Activated naive CD4-positive, alpha-beta T cell treated with anti-CD3 and anti-CD28 coated beads, Interleukin-2, amount 50 U/mL, for 24 hours (primary cell): ENCODE data around the gene GNB1L.

Experiments used
- H3K27ac Mint-ChIP-seq: one replicate; pipeline ENCODE4 v1.8.0; 2021; ENCODE audit warnings: mild to moderate bottlenecking, mixed read lengths
- H3K27me3 Mint-ChIP-seq: one replicate; pipeline ENCODE4 v1.8.0; 2021; ENCODE audit warnings: mixed read lengths
- H3K36me3 Mint-ChIP-seq: one replicate; pipeline ENCODE4 v1.8.0; 2021; ENCODE audit warnings: mixed read lengths
- H3K4me1 Mint-ChIP-seq: one replicate; pipeline ENCODE4 v1.8.0; 2021; ENCODE audit warnings: mixed read lengths
- H3K4me3 Mint-ChIP-seq: one replicate; pipeline ENCODE4 v1.8.0; 2021; ENCODE audit warnings: mild to moderate bottlenecking, mixed read lengths
- H3K9me3 Mint-ChIP-seq: one replicate; pipeline ENCODE4 v1.8.0; 2021; ENCODE audit warnings: mixed read lengths

The GNB1L gene

GRCh38 chr22:19753090-19753842 is 101.4 kb downstream of the GNB1L start:
- Mint-ChIP-seq H3K27me3 (peaks cover 15% of the 10 kb centered on the region), H3K4me1 (peaks cover 18% of the 10 kb centered on the region), H3K4me3 (no peak overlapping the region), H3K9me3 (no peaks in the 10 kb centered on the region), H3K36me3 (no peaks in the 10 kb centered on the region), H3K27ac (no peak overlapping the region)

DNA sequence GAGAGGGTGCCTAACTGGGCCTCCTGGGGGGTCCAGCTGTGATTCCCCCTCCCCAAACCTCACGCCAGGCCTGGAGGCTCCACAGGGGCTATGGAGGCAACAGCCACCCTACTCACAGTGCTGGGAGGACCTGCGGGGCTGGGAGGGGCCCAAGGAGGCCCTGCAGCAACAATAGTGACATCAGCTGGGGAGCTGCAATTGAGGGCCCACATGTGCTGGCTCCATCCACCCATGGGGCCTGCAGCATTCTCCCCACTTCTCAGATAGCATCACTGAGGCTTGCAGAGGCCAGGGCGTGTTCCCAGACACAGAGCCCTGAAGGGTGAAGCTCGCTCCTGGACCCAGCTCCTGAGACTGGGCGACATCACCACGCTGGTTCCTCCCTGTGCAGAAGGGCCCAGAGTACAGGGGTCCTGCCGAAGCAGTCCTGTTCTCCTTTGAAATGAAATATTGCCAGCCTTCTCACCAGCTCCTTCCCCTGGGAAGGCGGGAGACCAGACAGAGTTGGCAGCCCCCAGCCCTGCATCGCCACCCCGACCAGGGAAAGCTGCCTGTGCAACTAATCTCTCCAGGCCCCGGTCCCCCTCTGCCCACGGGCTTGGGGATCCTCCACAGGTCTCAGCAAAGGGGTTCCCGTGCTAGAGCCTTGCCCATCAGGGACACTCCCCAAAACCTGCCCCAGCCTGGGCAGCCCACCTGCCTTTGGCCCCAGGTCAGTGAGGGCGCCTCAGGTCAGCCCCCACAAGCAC is 103.0 kb downstream of the GNB1L start:
- H3K27ac Mint-ChIP-seq: no peak overlapping the region

GRCh38 chr22:19750507-19751490 is 103.9 kb downstream of the GNB1L start:
- no peak overlapping the region for H3K27ac Mint-ChIP-seq
- H3K4me3 Mint-ChIP-seq: no peak overlapping the region
- peaks cover 5% of the 10 kb centered on the region for H3K27me3 Mint-ChIP-seq
- H3K36me3 Mint-ChIP-seq: no peaks in the 10 kb centered on the region
- H3K9me3 Mint-ChIP-seq: no peaks in the 10 kb centered on the region
- peaks cover 3% of the 10 kb centered on the region for H3K4me1 Mint-ChIP-seq

More for the DNA sequence above, 103.0 kb downstream of the GNB1L start:
- Mint-ChIP-seq H3K36me3 (no peaks in the 10 kb centered on the region), H3K4me3 (no peak overlapping the region), H3K27me3 (peaks cover 10% of the 10 kb centered on the region), H3K4me1 (peaks cover 10% of the 10 kb centered on the region), H3K9me3 (no peaks in the 10 kb centered on the region)

GRCh38 chr22:19749876-19750275 is 104.8 kb downstream of the GNB1L start:
- H3K27ac Mint-ChIP-seq: no peak overlapping the region
- H3K9me3 Mint-ChIP-seq: no peaks in the 10 kb centered on the region
- H3K27me3 Mint-ChIP-seq: peaks cover 4% of the 10 kb centered on the region
- no peak overlapping the region for H3K4me3 Mint-ChIP-seq
- no peaks in the 10 kb centered on the region for H3K4me1 Mint-ChIP-seq
- no peaks in the 10 kb centered on the region for H3K36me3 Mint-ChIP-seq

- H3K27me3 Mint-ChIP-seq: peaks cover 4% of the 10 kb centered on the region
- H3K36me3 Mint-ChIP-seq: no peaks in the 10 kb centered on the region
- no peaks in the 10 kb centered on the region for H3K4me1 Mint-ChIP-seq
- no peak overlapping the region for H3K27ac Mint-ChIP-seq
- no peak overlapping the region for H3K4me3 Mint-ChIP-seq
- H3K9me3 Mint-ChIP-seq: no peaks in the 10 kb centered on the region
These were observed 105.5 kb downstream of the GNB1L start for GRCh38 chr22:19748991-19749664.

DNA sequence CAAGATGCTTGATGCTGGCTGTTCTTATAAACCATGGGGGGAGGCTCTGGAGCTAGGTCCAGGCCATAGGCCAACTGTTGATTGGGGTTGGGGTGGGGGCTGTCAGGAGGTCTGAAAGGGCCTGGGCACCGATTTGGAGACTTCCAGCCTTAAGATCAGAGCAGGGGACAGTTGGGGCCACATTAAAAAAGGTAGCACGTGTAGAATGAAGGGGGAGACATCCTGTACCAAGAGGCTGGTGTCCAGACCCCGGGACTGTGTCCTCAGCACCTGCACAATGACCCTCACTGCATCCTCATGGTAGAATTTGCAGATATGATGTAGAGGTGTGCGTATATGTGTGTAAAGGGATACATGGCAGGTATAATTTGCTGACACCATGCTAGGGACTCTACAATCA is 106.5 kb downstream of the GNB1L start:
- H3K4me1 Mint-ChIP-seq: no peaks in the 10 kb centered on the region
- no peaks in the 10 kb centered on the region for H3K9me3 Mint-ChIP-seq
- no peak overlapping the region for H3K4me3 Mint-ChIP-seq
- no peak overlapping the region for H3K27ac Mint-ChIP-seq
- H3K36me3 Mint-ChIP-seq: no peaks in the 10 kb centered on the region
- H3K27me3 Mint-ChIP-seq: peaks cover 4% of the 10 kb centered on the region

DNA sequence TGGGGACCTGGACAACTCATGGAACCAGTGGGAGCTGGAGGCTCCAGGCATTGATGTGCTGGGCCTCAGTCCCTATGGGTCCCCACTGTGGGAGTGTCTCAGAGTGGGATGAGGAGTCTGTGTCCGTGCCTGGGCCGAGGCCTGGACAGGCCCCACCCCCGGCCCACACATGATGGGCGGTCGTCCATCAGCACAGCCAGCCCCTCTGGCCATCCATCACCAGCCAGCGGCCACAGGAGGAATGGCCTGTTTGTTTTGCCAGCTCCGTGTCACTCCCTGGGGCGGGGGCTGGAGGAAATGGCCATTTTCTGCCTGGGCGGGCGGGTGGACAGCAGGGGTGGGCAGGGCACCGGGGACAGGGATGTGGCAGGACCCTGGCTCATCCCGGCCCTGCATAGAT is 107.1 kb downstream of the GNB1L start:
- Mint-ChIP-seq H3K4me1 (no peaks in the 10 kb centered on the region), H3K27ac (no peak overlapping the region), H3K9me3 (no peaks in the 10 kb centered on the region), H3K4me3 (no peak overlapping the region), H3K27me3 (peaks cover under 1% of the 10 kb centered on the region), H3K36me3 (no peaks in the 10 kb centered on the region)

- H3K27ac Mint-ChIP-seq: no peak overlapping the region
- no peak overlapping the region for H3K4me3 Mint-ChIP-seq
- no peaks in the 10 kb centered on the region for H3K4me1 Mint-ChIP-seq
- no peaks in the 10 kb centered on the region for H3K9me3 Mint-ChIP-seq
- H3K36me3 Mint-ChIP-seq: no peaks in the 10 kb centered on the region
- no peaks in the 10 kb centered on the region for H3K27me3 Mint-ChIP-seq
These were observed 107.9 kb downstream of the GNB1L start for GRCh38 chr22:19746726-19747125.

DNA sequence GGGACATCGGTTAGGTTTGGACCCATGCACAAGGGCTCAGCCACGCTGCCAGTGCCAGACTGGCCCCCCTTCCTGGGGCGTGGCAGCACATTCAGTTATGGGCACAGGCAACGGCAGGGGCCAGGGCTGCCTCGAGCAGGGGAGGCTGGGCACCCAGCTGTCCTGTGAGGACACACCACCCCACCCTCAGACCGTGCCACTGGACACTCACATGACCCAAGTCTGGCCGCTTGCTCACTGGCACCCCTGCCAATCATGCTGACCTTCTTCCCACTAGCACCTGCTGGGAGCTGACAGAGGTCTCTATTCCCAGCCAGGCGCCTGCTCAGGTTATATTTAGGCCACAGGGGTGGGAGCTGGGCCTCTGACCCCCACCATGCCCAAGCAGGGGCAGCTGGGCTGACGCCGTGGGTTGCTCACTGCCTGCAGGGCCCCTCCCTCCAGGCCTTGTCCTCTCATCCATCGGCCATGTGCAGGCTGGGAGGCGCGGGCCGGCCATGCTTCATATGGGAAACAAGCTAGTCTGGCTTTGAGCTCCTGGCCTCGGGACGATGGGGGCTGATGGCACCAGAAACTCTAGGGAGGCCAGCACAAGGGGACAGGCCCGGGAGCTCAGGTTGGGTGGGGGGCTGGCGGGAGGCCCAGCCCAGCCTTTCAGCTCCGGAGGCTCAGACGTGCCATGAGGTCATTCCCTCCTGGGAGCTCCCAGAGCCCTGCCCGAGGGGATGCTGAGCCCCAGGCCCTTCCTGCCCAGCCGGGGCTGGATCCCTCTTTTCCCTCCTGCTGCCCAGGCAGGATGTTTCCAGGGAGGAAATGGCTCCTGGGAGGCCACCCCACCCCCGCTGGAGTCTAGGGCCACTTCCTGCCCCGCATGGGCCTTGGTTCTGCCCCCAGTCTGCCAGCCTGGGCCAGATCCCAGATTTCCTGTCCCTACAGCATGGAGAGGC is 109.2 kb downstream of the GNB1L start:
- H3K4me3 Mint-ChIP-seq: no peak overlapping the region
- H3K27ac Mint-ChIP-seq: no peak overlapping the region
- no peaks in the 10 kb centered on the region for H3K27me3 Mint-ChIP-seq
- no peaks in the 10 kb centered on the region for H3K36me3 Mint-ChIP-seq
- no peaks in the 10 kb centered on the region for H3K9me3 Mint-ChIP-seq
- no peaks in the 10 kb centered on the region for H3K4me1 Mint-ChIP-seq

DNA sequence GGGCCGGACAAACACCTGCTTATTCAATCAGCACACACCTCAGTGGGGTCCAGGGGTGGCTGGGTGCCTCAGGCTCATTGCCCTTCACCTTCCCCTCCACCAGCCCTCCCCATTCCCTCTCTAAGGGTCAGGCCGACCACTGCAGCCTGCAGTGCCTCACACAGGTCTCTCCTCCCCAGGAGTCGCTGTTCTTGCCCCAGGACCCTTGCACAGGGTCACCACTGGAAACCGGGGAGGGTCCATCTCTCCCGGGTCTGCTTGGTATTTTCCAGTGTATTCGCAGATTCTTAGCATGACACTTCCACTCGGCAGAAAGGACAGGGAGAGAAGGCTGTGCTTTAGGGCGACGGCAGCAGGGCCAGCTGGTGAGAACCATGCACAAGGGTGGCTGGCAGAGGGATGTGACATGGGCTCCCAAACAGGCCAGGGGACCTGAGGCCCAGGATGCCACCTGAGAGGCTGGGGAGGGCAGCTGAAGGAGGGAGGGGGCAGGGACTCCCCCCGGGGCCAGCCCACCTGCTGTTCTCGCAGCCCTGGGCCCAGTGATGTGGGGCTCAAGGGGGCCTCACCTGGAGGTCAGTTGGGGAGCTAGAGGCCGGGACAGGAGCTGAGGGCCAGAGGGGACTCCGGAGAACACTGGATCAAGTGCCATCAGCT is 110.2 kb downstream of the GNB1L start:
- Mint-ChIP-seq H3K27ac (no peak overlapping the region), H3K4me1 (no peaks in the 10 kb centered on the region), H3K9me3 (no peaks in the 10 kb centered on the region), H3K27me3 (no peaks in the 10 kb centered on the region), H3K4me3 (no peak overlapping the region), H3K36me3 (no peaks in the 10 kb centered on the region)

DNA sequence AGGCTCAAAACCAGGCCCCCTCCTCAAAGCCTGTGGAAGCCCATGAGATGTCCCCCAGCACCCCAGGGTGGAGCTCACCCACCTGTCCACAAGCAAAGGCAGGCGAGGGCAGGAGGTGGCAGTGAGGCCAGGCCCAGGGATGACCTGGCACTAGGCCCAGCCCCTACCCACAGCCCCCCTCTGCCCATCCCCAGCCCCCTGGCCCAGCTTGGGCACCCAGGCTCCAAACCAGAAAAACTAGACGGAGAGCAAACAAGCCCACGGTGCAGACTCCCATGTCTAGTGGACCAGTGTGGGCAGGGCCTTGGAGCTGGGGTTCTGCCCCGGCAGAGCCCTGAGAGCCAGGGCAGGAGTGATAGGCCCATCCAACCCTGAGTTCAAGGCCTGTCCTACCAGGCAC is 111.0 kb downstream of the GNB1L start:
- H3K4me1 Mint-ChIP-seq: no peaks in the 10 kb centered on the region
- no peaks in the 10 kb centered on the region for H3K27me3 Mint-ChIP-seq
- H3K9me3 Mint-ChIP-seq: no peaks in the 10 kb centered on the region
- H3K4me3 Mint-ChIP-seq: no peak overlapping the region
- no peak overlapping the region for H3K27ac Mint-ChIP-seq
- H3K36me3 Mint-ChIP-seq: no peaks in the 10 kb centered on the region

DNA sequence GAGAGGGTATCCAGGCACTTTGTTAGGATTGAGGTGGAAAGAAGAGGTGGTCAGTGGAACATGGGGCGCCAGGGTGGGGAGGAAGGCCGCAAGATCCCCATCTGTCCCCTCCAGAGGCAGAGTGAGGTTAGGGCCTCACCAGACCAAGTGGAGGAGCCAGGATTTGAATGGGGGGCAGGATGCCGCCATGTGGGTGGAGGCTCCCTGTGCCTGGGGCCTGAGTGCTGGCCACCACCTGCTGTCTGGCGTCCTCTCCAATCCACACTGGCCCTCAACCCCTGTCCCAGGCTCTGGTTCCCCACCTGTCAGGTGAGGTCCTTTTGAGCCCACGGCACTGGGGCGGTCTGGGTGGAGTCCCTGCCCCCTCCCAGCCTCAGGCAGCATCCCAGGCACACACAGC is 111.6 kb downstream of the GNB1L start:
- Mint-ChIP-seq H3K4me1 (no peaks in the 10 kb centered on the region), H3K27ac (no peak overlapping the region), H3K9me3 (no peaks in the 10 kb centered on the region), H3K4me3 (no peak overlapping the region), H3K27me3 (no peaks in the 10 kb centered on the region), H3K36me3 (no peaks in the 10 kb centered on the region)

- no peaks in the 10 kb centered on the region for H3K36me3 Mint-ChIP-seq
- no peak overlapping the region for H3K4me3 Mint-ChIP-seq
- H3K27me3 Mint-ChIP-seq: no peaks in the 10 kb centered on the region
- no peak overlapping the region for H3K27ac Mint-ChIP-seq
- no peaks in the 10 kb centered on the region for H3K4me1 Mint-ChIP-seq
- no peaks in the 10 kb centered on the region for H3K9me3 Mint-ChIP-seq
These were observed 112.3 kb downstream of the GNB1L start for GRCh38 chr22:19742160-19743066.
